ENCODE data around the gene OSBPL10.

GRCh38 chr3:31980530-31981205, 394 bp downstream of the OSBPL10 start:
- TF ChIP-seq CTCF (conservative IDR thresholded peaks at IDR 0.05; ENCODE audit: low read length): no peak
- TF ChIP-seq EZH2phosphoT487 (IDR thresholded peaks at IDR 0.05; ENCODE audit: borderline replicate concordance): no peak

All from Loucy (cell line).